DMS 273 (cell line): ENCODE measurements around the gene MRPL34.
"Not testable (repeated sequence)": the region's sequence is repeated elsewhere in the genome, so short reads cannot be mapped to it uniquely, and the experiment has no call there.

Source experiments
- DNase-seq: peaks from one replicate; lab custom pipeline; 2025; ENCODE audit not compliant: unreplicated experiment; lab: John Stamatoyannopoulos, UW

MRPL34 gene

DNA sequence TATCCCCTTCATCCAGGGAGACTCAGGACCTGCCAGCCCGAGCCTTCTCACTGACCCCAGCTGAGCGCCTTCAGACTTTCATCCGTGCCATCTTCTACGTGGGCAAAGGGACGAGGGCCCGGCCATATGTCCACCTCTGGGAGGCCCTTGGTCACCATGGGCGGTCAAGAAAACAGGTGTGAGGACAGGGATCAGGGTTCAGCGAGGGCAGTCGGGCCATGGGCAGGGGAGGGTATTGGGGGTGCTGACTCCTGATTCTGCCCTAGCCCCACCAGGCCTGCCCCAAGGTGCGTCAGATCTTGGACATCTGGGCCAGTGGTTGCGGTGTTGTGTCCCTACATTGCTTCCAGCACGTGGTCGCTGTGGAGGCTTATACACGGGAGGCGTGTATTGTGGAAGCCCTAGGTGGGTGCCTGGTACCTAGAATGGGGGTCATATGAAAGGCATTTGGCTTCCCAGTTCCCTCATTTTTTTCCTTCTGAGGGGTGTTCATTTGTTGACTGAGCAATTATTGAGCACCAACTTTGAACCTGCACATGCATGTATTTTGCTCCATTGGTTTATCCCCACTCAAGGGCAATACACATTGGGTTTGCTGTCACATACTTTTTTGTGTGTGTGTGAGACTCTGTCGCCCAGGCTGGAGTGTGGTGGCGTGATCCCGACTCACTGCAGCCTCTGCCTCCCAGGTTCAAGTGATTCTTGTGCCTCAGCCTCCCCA, 20.1 kb upstream of the MRPL34 start:
- DNase-seq: no peak

DNA sequence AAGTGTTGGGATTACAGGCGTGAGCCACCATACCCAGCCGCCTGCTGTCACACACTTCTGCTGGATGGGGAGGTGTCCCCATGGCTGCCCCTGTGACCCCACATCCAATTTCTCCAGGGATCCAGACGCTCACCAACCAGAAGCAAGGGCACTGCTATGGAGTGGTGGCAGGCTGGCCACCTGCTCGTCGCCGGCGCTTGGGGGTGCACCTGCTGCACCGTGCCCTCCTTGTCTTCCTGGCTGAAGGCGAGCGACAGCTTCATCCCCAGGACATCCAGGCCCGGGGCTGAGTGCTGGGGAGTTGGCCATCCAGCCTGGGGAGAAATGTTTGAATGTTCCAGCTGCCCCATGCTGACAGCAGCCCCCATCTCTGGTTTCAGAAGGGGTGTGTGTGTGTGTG, 19.4 kb upstream of the MRPL34 start:
- DNase-seq: no peak

DNA sequence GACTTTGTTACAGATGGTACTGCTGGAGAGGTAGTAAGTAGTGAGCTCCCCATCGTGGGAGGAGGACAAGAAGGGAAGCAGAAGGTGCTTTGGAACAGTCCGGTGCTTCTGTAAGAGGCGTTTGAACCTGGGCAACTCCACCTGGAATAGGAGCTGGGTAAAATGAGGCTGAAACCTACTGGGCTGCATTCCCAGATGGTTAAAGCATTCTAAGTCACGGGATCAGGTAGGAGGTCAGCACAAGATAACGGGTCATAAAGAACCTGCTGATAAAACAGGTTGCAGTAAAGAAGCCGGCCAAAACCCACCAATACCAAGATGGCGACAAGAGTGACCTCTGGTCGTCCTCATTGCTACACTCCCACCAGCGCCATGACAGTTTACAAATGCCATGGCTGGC, 18.9 kb upstream of the MRPL34 start:
- no peak for DNase-seq

GRCh38 chr19:17289489-17289888, 16.2 kb upstream of the MRPL34 start:
- DNase-seq: peak; percentile 64

GRCh38 chr19:17292301-17293074, 13.2 kb upstream of the MRPL34 start:
- peak; percentile 80 for DNase-seq

DNA sequence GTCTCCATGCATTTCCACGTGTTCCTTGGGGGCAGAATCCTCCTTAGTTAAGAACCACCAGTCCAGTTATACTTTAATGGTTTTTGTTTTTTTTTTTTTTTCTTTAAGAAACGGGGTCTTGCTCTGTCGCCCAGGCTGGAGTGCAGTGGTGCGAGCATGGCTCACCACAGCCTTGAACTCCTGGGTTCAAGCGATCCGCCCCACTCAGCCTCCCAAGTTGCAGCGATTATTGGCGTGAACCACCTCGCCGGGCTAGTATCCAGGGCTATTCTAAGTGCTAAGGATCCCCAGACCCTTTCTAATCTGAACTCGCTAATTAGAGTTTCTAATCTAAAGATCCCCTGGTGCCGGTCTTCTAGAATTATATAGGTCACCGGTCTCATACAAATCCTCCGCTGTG, 12.1 kb upstream of the MRPL34 start:
- no peak for DNase-seq

- DNase-seq: no peak
Measured at GRCh38 chr19:17294051-17294891, 11.4 kb upstream of the MRPL34 start.

DNA sequence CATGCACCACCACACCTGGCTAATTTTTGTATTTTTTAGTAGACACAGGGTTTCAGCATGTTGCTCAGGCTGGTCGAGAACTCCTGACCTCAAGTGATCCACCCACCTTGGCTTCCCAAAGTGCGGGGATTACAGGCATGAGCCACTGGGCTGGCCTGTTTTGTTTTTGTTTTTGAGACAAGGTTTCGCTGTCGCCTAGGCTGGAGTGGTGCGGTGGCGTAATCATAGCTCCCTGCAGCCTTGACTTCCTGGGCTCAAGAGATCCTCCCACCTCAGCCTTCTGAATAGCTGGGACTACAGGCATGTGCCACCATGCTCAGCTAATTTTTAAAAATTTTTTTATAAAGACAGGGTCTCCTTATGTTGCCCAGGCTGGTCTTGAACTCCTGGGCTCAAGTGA, 10.1 kb upstream of the MRPL34 start:
- not testable (repeated sequence) for DNase-seq

DNA sequence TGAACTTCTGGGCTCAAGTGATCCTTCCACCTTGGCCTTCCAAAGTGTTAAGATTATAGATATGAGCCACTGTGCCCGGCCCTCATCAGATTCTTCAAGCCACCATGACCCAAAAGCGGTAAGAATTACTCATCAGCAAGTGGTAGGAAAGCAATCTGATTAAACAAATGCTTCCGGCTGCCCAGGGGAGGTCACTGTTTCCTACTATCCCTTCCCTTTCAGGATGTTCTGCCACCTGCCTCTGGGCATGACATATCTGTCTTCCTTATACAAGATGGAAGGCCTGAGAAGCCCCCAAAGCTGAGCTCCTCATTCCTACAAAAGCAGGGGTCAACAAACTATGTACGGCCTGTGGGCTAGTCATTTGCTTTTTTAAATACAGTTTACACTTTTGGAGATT, 9.4 kb upstream of the MRPL34 start:
- DNase-seq: no peak

DNA sequence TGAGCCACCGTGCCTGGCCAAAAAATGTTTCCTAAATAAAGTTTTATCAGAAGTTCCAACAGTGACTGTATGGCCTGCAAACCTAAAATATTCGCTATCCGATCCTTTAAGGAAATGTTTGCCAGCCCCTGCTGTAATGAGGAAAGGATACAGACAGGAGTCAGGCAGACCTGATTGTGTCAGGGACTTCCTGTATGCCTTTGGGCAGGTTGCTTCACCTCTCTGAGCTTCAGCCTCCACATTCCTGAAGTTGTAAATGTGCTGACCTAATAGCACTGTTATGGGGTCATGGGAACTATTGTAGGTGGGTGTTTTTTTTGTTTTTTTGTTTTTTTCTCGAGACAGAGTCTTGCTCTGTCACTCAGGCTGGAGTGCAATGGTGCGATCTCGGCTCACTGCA, 8.7 kb upstream of the MRPL34 start:
- no peak for DNase-seq

- DNase-seq: no peak
Measured at GRCh38 chr19:17300992-17301619, 4.6 kb upstream of the MRPL34 start.

DNA sequence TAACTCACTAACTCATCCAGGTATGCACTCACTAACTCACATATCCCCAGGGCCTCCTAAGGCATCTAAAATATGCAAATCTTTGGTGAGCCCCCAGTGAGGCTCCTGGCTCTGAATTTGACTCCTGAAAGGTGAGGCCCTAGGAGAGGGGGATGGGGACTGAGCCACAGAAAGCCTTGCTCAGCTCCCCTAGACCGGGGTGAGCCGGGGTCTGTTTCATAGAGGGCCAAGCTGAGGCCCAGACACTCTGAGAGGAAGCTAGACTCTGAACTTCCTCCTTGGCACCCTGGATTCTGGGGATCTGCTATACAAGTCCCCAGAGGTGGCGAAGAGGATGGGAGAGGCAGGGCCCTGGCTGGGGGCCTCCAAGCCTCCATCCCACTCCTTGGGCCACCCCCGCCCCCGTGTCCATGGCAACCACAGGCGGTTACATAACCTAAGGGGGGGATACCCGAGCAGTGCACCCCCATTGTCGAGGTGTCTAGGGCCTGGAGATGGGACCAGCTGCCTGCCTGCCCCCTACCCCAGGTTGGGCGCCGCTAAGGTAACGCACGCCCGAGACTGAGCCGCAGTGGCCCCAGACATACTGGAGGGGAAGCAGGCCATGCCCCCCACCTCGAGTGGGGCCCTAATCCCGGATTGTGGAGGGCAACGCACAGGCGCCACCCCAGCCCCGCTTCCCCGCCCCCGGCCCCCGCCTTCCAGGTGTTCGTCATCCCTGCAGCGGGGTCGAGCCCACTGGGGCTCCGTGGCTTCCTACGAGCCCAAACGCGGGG, 3.1 kb upstream of the MRPL34 start:
- DNase-seq: peak; percentile 37

- peak; percentile 98 for DNase-seq
Measured at GRCh38 chr19:17303167-17303939, 2.3 kb upstream of the MRPL34 start, which contains the start of gene ABHD8. TSS of gene ABHD8 (minus strand) at chr19:17303425. CDS start at chr19:17301616, 1,809 bp downstream.

GRCh38 chr19:17303940-17304267, 1.8 kb upstream of the MRPL34 start:
- peak; percentile 34 for DNase-seq

GRCh38 chr19:17304386-17305215, 1.1 kb upstream of the MRPL34 start:
- peak; percentile 35 for DNase-seq

GRCh38 chr19:17305216-17305516, 506 bp upstream of the MRPL34 start:
- DNase-seq: no peak

DNA sequence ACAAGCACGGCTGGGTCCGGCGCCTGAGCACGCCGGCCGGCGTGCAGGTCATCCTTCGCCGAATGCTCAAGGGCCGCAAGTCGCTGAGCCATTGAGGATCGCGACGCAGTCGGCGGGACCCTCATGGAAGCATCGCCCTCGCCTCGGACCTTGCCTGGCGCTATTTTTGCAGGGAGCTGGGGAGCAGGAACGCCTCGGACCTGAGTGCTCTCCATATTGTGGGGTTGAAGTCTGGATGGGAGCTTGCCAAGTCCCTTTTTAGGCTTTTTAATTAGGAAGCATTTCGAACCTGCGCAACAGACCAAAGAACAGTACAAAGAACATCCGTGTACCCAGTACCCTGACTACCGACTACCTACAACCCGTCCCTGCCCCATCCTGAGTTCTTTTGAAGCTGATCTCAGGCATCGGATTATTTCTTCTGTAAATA, 628 bp downstream of the MRPL34 start:
- peak; percentile 68 for DNase-seq

DNA sequence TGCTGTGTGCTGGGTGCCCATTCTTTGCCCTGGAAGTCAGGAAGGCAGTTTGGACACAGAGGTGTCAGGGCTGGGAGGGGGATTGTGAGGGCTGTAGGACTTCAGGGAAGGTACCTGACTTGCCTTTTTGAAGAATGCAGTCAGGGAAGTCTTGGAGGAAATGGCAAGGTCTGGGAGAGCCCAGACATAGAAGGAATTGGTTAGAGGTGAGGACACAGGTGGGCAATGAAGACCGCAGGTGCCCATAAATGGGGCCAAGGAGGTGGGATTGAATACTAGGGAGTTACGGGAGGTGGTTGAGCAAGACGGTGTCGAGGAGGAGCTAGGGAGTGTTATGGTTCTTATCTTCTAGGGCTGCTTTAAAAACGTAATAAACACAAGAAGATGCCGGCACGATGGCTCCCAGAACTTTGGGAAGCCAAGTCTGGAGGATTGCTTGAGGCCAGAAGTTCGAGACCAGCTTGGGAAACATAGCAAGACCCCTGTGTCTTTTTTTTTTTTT, 2.3 kb downstream of the MRPL34 start:
- no peak for DNase-seq
